ENCODE results near the gene SLC17A3. TPM values are rescaled to one million over a fixed set of nuclear protein-coding genes. Genes with fewer than 3 reads are reported as not detected.

SLC17A3 gene
- total and polyA plus RNA-seq, 2 donors (not counting 3 experiments of a cell fraction or from before 2014, with no cell fraction given): not detected

- Histone ChIP-seq H3K36me3 (ENCODE audit: control insufficient read depth in 2 of 2, extremely low read depth in 1 of 2, insufficient read depth in 2 of 2, low read length in 2 of 2) (no peaks in the 10 kb centered on the region), H3K4me1 (ENCODE audit: control insufficient read depth, extremely low read depth, insufficient read depth, low read length) (no peaks in the 10 kb centered on the region), H3K27ac (ENCODE audit: insufficient read depth, low read depth, low read length) (no peak overlapping the region), H3K9me1 (replicated peaks; ENCODE audit: control insufficient read depth, extremely low read depth, insufficient read depth, low read length) (no peaks in the 10 kb centered on the region), H3K4me2 (ENCODE audit: insufficient read depth, low read length) (no peak overlapping the region), H3K9me3 (replicated peaks; ENCODE audit: control insufficient read depth, insufficient read depth, low read length) (no peaks in the 10 kb centered on the region), H3K27me3 (ENCODE audit: control insufficient read depth in 2 of 2, insufficient read depth in 2 of 2, low read length in 2 of 2) (peaks cover 2 to 3% of the 10 kb centered on the region in 2 experiments), H3K9ac (replicated peaks; ENCODE audit: extremely low read depth, insufficient read depth, low read length) (no peak overlapping the region), H3K79me2 (ENCODE audit: control insufficient read depth, insufficient read depth, low read length) (no peaks in the 10 kb centered on the region), H3K4me3 (replicated peaks in 1 of 3; ENCODE audit: insufficient read depth in 1 of 3, low read depth in 1 of 3, low read length in 3 of 3) (no peak overlapping the region), H2AFZ (ENCODE audit: low read depth, low read length) (no peak overlapping the region), H4K20me1 (replicated peaks; ENCODE audit: control insufficient read depth, extremely low read depth, insufficient read depth, low read length) (no peaks in the 10 kb centered on the region)
- intact Hi-C loops (cut with micrococcal nuclease): no loop called here
- FAIRE-seq (no peak), DNase-seq (ENCODE audit: low read depth, low spot score) (no peak)
- no TSS peak for BruUV-seq (replicated peaks)
- no peak for TF ChIP-seq JUN (IDR thresholded peaks at IDR 0.05; ENCODE audit: borderline replicate concordance, insufficient read depth, insufficient read length, low read depth)
- no peak for TF ChIP-seq POLR2AphosphoS5 (IDR thresholded peaks at IDR 0.05; ENCODE audit: insufficient read depth, low read depth, low read length)
- POLR2A ChIA-PET: no interaction called here
- CTCF ChIA-PET: interaction anchor here (1.1 kb wide), 1 partner anchor 28 kb away, joined by 4 read pairs; no protein-coding TSS in a partner anchor
- dilution Hi-C loops (cut with MboI; ENCODE audit: extremely low pct_ligation_motif_present, low sequenced_read_pairs): no loop called here
Observed at GRCh38 chr6:25911351-25911750, 37.3 kb upstream of the SLC17A3 start.

GRCh38 chr6:25907475-25908014 is 33.5 kb upstream of the SLC17A3 start:
- no peaks in the 10 kb centered on the region for H3K9me1 ChIP-seq (replicated peaks; ENCODE audit: control insufficient read depth, extremely low read depth, insufficient read depth, low read length)
- no peaks in the 10 kb centered on the region for H3K79me2 ChIP-seq (ENCODE audit: control insufficient read depth, insufficient read depth, low read length)
- no TSS peak for BruUV-seq (replicated peaks)
- CTCF ChIA-PET: no interaction called here
- POLR2A ChIA-PET: no interaction called here
- no peak overlapping the region for H3K9ac ChIP-seq (replicated peaks; ENCODE audit: extremely low read depth, insufficient read depth, low read length)
- H2AFZ ChIP-seq (ENCODE audit: low read depth, low read length): no peak overlapping the region
- H3K27ac ChIP-seq (ENCODE audit: insufficient read depth, low read depth, low read length): no peak overlapping the region
- H3K4me2 ChIP-seq (ENCODE audit: insufficient read depth, low read length): no peak overlapping the region
- H3K36me3 ChIP-seq (ENCODE audit: control insufficient read depth in 2 of 2, extremely low read depth in 1 of 2, insufficient read depth in 2 of 2, low read length in 2 of 2): no peaks in the 10 kb centered on the region
- FAIRE-seq (no peak), DNase-seq (ENCODE audit: low read depth, low spot score) (no peak)
- peaks cover 0 to 7% of the 10 kb centered on the region in 2 experiments for H3K27me3 ChIP-seq (ENCODE audit: control insufficient read depth in 2 of 2, insufficient read depth in 2 of 2, low read length in 2 of 2)
- intact Hi-C loops (cut with micrococcal nuclease): no loop called here
- no peaks in the 10 kb centered on the region for H4K20me1 ChIP-seq (replicated peaks; ENCODE audit: control insufficient read depth, extremely low read depth, insufficient read depth, low read length)
- H3K9me3 ChIP-seq (replicated peaks; ENCODE audit: control insufficient read depth, insufficient read depth, low read length): no peaks in the 10 kb centered on the region
- dilution Hi-C loops (cut with MboI; ENCODE audit: extremely low pct_ligation_motif_present, low sequenced_read_pairs): no loop called here
- no peak overlapping the region for H3K4me3 ChIP-seq (replicated peaks in 1 of 3; ENCODE audit: insufficient read depth in 1 of 3, low read depth in 1 of 3, low read length in 3 of 3)
- no peak for TF ChIP-seq FOS (IDR thresholded peaks at IDR 0.05; ENCODE audit: borderline replicate concordance, insufficient read depth, low read length)
- TF ChIP-seq GATA2 (IDR thresholded peaks at IDR 0.05; ENCODE audit: insufficient read depth, insufficient read length, low read depth, low read length): no peak
- TF ChIP-seq MAX (IDR thresholded peaks at IDR 0.05; ENCODE audit: insufficient read depth, insufficient read length): no peak
- no peak for TF ChIP-seq POLR2A (IDR thresholded peaks at IDR 0.05; ENCODE audit: low read depth, low read length)
- no peak for TF ChIP-seq MYC (IDR thresholded peaks at IDR 0.05; ENCODE audit: low read depth, low read length)
- no peak for TF ChIP-seq EZH2 (IDR thresholded peaks at IDR 0.05; ENCODE audit: borderline replicate concordance, low read depth, low read length, severe bottlenecking)
- no peak for TF ChIP-seq JUN (IDR thresholded peaks at IDR 0.05; ENCODE audit: borderline replicate concordance, insufficient read depth, insufficient read length, low read depth)
- no peak for TF ChIP-seq CTCF (IDR thresholded peaks at IDR 0.05; ENCODE audit: extremely low read depth in 1 of 2, insufficient read depth in 1 of 2, low read depth in 1 of 2, low read length in 2 of 2)
- TF ChIP-seq POLR2AphosphoS5 (IDR thresholded peaks at IDR 0.05; ENCODE audit: insufficient read depth, low read depth, low read length): no peak
- no peaks in the 10 kb centered on the region for H3K4me1 ChIP-seq (ENCODE audit: control insufficient read depth, extremely low read depth, insufficient read depth, low read length)
